H1 (cell line): Measurements from ENCODE around the gene VSTM2L.

Experiments
- POLR2A ChIP-seq, 2 experiments: IDR thresholded peaks; 1 replicate in 1 of 2; 2 replicates in 1 of 2; pipeline ENCODE4 v1.6.1; 2011; ENCODE audit warnings: low read depth in 2 of 2, low read length in 2 of 2, mild to moderate bottlenecking in 2 of 2; ENCODE audit errors: control extremely low read depth in 1 of 2
- TAF1 ChIP-seq: IDR thresholded peaks from 2 replicates; pipeline ENCODE4 v1.6.1; 2011; ENCODE audit warnings: mild to moderate bottlenecking, low read depth, low read length
- ZNF274 ChIP-seq: IDR thresholded peaks from 2 replicates; pipeline ENCODE4 v1.7.0; 2012; ENCODE audit warnings: low read length, borderline replicate concordance; ENCODE audit errors: extremely low read depth

- TF ChIP-seq ZNF274: no peak
- no peak for TF ChIP-seq POLR2A (IDR thresholded peaks at IDR 0.05; ENCODE audit: control extremely low read depth in 1 of 2, low read depth in 2 of 2, low read length in 2 of 2)
- no peak for TF ChIP-seq TAF1
Observed at GRCh38 chr20:37890643-37891042, 12.3 kb upstream of the VSTM2L start.
